GM23338 (cell line): ENCODE results near the gene HELZ. TPM values are rescaled to one million over a fixed set of nuclear protein-coding genes. Genes with fewer than 3 reads are reported as not detected.

Experiments used
- ATAC-seq: fragments of 200-7000 bp; cut with Tn5 transposase; 3 replicates; pipeline ENCODE4 v1.9.1; 2020
- DNase-seq: peaks from one replicate; pipeline ENCODE4 v3.0.0-alpha.2; 2015; ENCODE audit warnings: low spot score
- H2AFZ ChIP-seq: fragments of 200-600 bp; sonication (generic); 2 replicates; pipeline ENCODE4 v1.8.0; 2016; ENCODE audit warnings: antibody characterized with exemption, mild to moderate bottlenecking, moderate library complexity
- H3F3A ChIP-seq: fragments of 200-600 bp; sonication (generic); replicated peaks from 2 replicates; pipeline ENCODE4 v1.8.0; 2017; ENCODE audit warnings: antibody characterized with exemption, mixed run types, low read depth
- H3K27ac ChIP-seq: fragments of 200-600 bp; sonication (generic); 2 replicates; pipeline ENCODE4 v1.6.1; 2016; ENCODE audit warnings: low read depth
- H3K27me3 ChIP-seq: fragments of 200-600 bp; sonication (generic); 2 replicates; pipeline ENCODE4 v1.8.0; 2016; ENCODE audit warnings: mild to moderate bottlenecking, mixed run types, moderate library complexity; ENCODE audit not compliant: insufficient read depth
- H3K36me3 ChIP-seq: fragments of 200-600 bp; sonication (generic); 2 replicates; pipeline ENCODE4 v1.8.0; 2016; ENCODE audit warnings: mild to moderate bottlenecking; ENCODE audit not compliant: insufficient read depth
- H3K4me1 ChIP-seq: fragments of 200-600 bp; sonication (generic); 2 replicates; pipeline ENCODE4 v1.8.0; 2016; ENCODE audit warnings: mild to moderate bottlenecking, moderate library complexity; ENCODE audit not compliant: insufficient read depth
- H3K4me2 ChIP-seq: fragments of 200-600 bp; sonication (generic); 2 replicates; pipeline ENCODE4 v1.7.1; 2017; ENCODE audit warnings: mixed run types
- H3K4me3 ChIP-seq: fragments of 200-600 bp; sonication (generic); 2 replicates; pipeline ENCODE4 v1.6.1; 2016; ENCODE audit warnings: mixed run types
- H3K79me2 ChIP-seq: fragments of 200-600 bp; sonication (generic); replicated peaks from 2 replicates; pipeline ENCODE4 v1.8.0; 2017; ENCODE audit warnings: mild to moderate bottlenecking; ENCODE audit not compliant: insufficient read depth
- H3K9me2 ChIP-seq: fragments of 200-600 bp; sonication (generic); 2 replicates; pipeline ENCODE4 v1.8.0; 2017; ENCODE audit not compliant: insufficient read depth
- H4K20me1 ChIP-seq: fragments of 200-600 bp; sonication (generic); replicated peaks from 2 replicates; pipeline ENCODE4 v1.8.0; 2017; ENCODE audit warnings: mild to moderate bottlenecking; ENCODE audit not compliant: insufficient read depth
- H3K27ac Mint-ChIP-seq: 2 replicates; pipeline ENCODE4 v1.8.0; 2020; ENCODE audit warnings: inconsistent platforms, mild to moderate bottlenecking, moderate library complexity, mixed read lengths
- H3K27me3 Mint-ChIP-seq: 3 replicates; pipeline ENCODE4 v1.8.0; 2022; ENCODE audit warnings: low read depth, mild to moderate bottlenecking, moderate library complexity, mixed read lengths, inconsistent platforms; ENCODE audit not compliant: insufficient read depth, poor library complexity
- H3K36me3 Mint-ChIP-seq: 3 replicates; pipeline ENCODE4 v1.8.0; 2021; ENCODE audit warnings: low read depth, mild to moderate bottlenecking, inconsistent platforms, moderate library complexity, mixed read lengths
- H3K4me1 Mint-ChIP-seq: 3 replicates; pipeline ENCODE4 v1.8.0; 2020; ENCODE audit warnings: mild to moderate bottlenecking, inconsistent platforms, mixed read lengths
- H3K4me3 Mint-ChIP-seq: 3 replicates; pipeline ENCODE4 v1.8.0; 2021; ENCODE audit warnings: moderate library complexity, mild to moderate bottlenecking, inconsistent platforms, mixed read lengths
- H3K9me3 Mint-ChIP-seq: 3 replicates; pipeline ENCODE4 v1.8.0; 2020; ENCODE audit warnings: moderate library complexity, mild to moderate bottlenecking, inconsistent platforms, mixed read lengths
- CREB1 ChIP-seq: fragments of 250-450 bp; sonication (Bioruptor Pico); IDR thresholded peaks from 2 replicates; pipeline ENCODE4 v1.5.0; 2020; ENCODE audit warnings: low read depth, mild to moderate bottlenecking, moderate library complexity
- POLR2AphosphoS5 ChIP-seq: IDR thresholded peaks from 2 replicates; pipeline ENCODE4 v1.6.1; 2016; ENCODE audit warnings: antibody characterized with exemption, low read depth
- STAT1 ChIP-seq: IDR thresholded peaks from one replicate; pipeline ENCODE4 v1.6.1; 2016; ENCODE audit warnings: antibody characterized with exemption; ENCODE audit not compliant: unreplicated experiment
- ZNF331 ChIP-seq: fragments of 250-450 bp; sonication (Bioruptor Pico); IDR thresholded peaks from 2 replicates; pipeline ENCODE4 v1.5.0; 2020; ENCODE audit warnings: low read depth, mild to moderate bottlenecking, moderate library complexity
- polyA plus RNA-seq: library from polyadenylated mRNA; unstranded; fragments of >200 nt; fragmentation: Nextera tagmentation; extraction: Ambion mirVana; gene quantifications from 2 replicates; pipeline ENCODE4 v1.2.1, GENCODE V29; 2016
- total RNA-seq: library from RNA; depleted of rRNA; stranded (reverse); fragments of >200 nt; shearing (Covaris generic); gene quantifications from 2 replicates; pipeline ENCODE4 v1.2.3, GENCODE V29; 2014
- TF ChIP-seq, protein P1 (sequence below): fragments of 250-450 bp; sonication (Bioruptor Pico); IDR thresholded peaks from 2 replicates; pipeline ENCODE4 v1.5.0; 2020; ENCODE audit warnings: mild to moderate bottlenecking, moderate library complexity
- TF ChIP-seq, protein P2 (sequence below), 2 experiments: fragments of 200-600 bp in 1 of 2; sonication (generic) in 1 of 2; conservative IDR thresholded peaks; 2 replicates each; pipeline versions ENCODE4 v1.5.1 to v1.6.1; 2016 to 2017; ENCODE audit warnings: antibody characterized with exemption in 2 of 2, low read depth in 2 of 2, mild to moderate bottlenecking in 2 of 2, moderate library complexity in 1 of 2

Gene HELZ
- total and polyA plus RNA-seq, 2 experiments from 2014 or later, result 38.9 to 62.0 TPM

DNA sequence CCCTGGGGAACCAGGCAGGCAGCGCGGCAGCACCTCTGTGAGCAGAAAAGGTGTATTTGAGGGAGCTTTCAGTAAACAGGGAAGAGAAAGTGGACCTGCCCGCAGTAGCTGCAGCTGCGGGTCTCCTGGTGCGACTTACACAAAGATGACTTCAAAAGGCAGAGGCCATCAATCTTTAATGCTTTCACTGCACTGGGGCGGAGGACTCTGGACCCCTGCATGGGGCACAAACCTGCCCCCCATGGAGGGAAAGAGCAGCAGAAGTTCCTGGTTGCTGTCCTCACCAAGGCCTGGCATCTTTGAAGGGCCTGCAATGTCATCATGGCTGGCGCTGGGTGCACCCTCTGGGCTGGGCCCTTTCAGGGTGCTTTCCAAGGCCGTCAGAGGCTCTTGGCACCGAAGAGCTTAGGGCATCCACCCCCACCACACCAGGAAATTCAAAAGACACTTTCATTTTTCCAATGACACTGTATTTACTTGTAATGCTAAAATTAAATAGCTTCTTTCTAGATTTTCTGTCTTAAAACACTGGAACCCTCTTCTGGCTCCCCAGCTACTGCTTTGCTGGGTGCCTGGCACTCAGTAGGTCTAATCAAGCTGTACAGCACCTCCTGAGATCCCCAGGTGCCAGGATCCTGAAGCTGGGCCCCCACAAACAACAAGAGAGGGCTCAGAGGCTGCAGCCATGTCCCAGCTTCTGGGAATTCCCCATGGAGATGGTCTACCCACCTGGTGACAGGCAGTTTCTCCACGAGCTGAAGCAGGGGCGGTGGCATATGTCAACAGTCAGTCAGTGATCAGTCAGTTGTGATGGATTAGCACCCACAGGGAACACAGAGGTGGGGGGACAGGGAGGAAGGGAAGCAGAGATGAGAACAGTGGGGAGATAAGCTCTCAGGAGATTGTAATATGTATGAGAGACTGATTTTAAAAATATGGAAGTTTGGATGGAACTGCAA is 202.8 kb downstream of the HELZ start (continued):
- TF ChIP-seq POLR2AphosphoS5 (no peak), STAT1 (no peak), CREB1 (CRISPR knock-in tag) (no peak)
- TF ChIP-seq, protein P1, sequence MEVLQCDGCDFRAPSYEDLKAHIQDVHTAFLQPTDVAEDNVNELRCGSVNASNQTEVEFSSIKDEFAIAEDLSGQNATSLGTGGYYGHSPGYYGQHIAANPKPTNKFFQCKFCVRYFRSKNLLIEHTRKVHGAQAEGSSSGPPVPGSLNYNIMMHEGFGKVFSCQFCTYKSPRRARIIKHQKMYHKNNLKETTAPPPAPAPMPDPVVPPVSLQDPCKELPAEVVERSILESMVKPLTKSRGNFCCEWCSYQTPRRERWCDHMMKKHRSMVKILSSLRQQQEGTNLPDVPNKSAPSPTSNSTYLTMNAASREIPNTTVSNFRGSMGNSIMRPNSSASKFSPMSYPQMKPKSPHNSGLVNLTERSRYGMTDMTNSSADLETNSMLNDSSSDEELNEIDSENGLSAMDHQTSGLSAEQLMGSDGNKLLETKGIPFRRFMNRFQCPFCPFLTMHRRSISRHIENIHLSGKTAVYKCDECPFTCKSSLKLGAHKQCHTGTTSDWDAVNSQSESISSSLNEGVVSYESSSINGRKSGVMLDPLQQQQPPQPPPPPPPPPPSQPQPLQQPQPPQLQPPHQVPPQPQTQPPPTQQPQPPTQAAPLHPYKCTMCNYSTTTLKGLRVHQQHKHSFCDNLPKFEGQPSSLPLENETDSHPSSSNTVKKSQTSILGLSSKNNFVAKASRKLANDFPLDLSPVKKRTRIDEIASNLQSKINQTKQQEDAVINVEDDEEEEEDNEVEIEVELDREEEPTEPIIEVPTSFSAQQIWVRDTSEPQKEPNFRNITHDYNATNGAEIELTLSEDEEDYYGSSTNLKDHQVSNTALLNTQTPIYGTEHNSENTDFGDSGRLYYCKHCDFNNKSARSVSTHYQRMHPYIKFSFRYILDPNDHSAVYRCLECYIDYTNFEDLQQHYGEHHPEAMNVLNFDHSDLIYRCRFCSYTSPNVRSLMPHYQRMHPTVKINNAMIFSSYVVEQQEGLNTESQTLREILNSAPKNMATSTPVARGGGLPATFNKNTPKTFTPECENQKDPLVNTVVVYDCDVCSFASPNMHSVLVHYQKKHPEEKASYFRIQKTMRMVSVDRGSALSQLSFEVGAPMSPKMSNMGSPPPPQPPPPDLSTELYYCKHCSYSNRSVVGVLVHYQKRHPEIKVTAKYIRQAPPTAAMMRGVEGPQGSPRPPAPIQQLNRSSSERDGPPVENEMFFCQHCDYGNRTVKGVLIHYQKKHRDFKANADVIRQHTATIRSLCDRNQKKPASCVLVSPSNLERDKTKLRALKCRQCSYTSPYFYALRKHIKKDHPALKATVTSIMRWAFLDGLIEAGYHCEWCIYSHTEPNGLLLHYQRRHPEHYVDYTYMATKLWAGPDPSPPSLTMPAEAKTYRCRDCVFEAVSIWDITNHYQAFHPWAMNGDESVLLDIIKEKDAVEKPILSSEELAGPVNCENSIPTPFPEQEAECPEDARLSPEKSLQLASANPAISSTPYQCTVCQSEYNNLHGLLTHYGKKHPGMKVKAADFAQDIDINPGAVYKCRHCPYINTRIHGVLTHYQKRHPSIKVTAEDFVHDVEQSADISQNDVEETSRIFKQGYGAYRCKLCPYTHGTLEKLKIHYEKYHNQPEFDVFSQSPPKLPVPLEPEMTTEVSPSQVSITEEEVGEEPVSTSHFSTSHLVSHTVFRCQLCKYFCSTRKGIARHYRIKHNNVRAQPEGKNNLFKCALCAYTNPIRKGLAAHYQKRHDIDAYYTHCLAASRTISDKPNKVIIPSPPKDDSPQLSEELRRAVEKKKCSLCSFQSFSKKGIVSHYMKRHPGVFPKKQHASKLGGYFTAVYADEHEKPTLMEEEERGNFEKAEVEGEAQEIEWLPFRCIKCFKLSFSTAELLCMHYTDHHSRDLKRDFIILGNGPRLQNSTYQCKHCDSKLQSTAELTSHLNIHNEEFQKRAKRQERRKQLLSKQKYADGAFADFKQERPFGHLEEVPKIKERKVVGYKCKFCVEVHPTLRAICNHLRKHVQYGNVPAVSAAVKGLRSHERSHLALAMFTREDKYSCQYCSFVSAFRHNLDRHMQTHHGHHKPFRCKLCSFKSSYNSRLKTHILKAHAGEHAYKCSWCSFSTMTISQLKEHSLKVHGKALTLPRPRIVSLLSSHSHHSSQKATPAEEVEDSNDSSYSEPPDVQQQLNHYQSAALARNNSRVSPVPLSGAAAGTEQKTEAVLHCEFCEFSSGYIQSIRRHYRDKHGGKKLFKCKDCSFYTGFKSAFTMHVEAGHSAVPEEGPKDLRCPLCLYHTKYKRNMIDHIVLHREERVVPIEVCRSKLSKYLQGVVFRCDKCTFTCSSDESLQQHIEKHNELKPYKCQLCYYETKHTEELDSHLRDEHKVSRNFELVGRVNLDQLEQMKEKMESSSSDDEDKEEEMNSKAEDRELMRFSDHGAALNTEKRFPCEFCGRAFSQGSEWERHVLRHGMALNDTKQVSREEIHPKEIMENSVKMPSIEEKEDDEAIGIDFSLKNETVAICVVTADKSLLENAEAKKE, result no peak

DNA sequence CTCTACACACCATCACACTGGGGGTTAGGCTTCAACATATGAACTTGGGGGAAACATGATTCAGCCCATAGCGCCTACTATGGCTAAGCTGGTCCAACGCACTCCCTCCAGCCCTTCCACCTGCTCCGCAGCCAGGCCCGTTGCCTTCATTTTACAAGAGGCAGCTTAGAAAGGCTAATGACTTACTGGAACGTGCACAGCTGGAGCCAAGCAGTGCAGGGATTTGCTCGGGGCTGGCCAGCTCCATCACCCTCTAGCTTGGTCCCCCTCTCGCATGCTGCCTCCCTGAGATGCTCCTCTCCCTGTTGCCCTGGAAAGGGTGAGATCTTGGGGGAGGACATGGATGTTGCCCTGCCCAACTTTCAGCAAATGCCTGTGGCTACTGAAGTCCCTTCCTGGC is 203.5 kb downstream of the HELZ start:
- no peaks in the 10 kb centered on the region for H3K36me3 ChIP-seq
- H3K27ac ChIP-seq, result no peak overlapping the region
- no peak overlapping the region for H3K4me2 ChIP-seq
- H3K27ac Mint-ChIP-seq, result no peak overlapping the region
- no peaks in the 10 kb centered on the region for H4K20me1 ChIP-seq
- no peaks in the 10 kb centered on the region for H3K27me3 ChIP-seq
- H3K4me1 Mint-ChIP-seq, result no peaks in the 10 kb centered on the region; the same call in 2 of the 3 replicates
- H3K36me3 Mint-ChIP-seq, result no peaks in the 10 kb centered on the region
- ATAC-seq (no peak; the same call in 2 of the 3 replicates), DNase-seq (no peak)
- no peaks in the 10 kb centered on the region; the same call in 2 of the 3 replicates for H3K9me3 Mint-ChIP-seq
- H3K4me1 ChIP-seq, result no peaks in the 10 kb centered on the region
- no peaks in the 10 kb centered on the region for H3K9me2 ChIP-seq
- no peak overlapping the region for H2AFZ ChIP-seq
- no peaks in the 10 kb centered on the region for H3K79me2 ChIP-seq
- H3F3A ChIP-seq, result no peaks in the 10 kb centered on the region
- no peak overlapping the region for H3K4me3 Mint-ChIP-seq
- H3K4me3 ChIP-seq, result no peak overlapping the region
- peaks cover 7% of the 10 kb centered on the region for H3K27me3 Mint-ChIP-seq
- TF ChIP-seq, protein P1, result no peak
- no peak for TF ChIP-seq ZNF331 (CRISPR knock-in tag)
- TF ChIP-seq, protein P2, sequence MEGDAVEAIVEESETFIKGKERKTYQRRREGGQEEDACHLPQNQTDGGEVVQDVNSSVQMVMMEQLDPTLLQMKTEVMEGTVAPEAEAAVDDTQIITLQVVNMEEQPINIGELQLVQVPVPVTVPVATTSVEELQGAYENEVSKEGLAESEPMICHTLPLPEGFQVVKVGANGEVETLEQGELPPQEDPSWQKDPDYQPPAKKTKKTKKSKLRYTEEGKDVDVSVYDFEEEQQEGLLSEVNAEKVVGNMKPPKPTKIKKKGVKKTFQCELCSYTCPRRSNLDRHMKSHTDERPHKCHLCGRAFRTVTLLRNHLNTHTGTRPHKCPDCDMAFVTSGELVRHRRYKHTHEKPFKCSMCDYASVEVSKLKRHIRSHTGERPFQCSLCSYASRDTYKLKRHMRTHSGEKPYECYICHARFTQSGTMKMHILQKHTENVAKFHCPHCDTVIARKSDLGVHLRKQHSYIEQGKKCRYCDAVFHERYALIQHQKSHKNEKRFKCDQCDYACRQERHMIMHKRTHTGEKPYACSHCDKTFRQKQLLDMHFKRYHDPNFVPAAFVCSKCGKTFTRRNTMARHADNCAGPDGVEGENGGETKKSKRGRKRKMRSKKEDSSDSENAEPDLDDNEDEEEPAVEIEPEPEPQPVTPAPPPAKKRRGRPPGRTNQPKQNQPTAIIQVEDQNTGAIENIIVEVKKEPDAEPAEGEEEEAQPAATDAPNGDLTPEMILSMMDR (conservative IDR thresholded peaks at IDR 0.05; ENCODE audit: low read depth in 2 of 2), result no peak
- TF ChIP-seq POLR2AphosphoS5, result no peak
